Measurements from ENCODE around the gene DDI1. TPM values are rescaled to one million over a fixed set of nuclear protein-coding genes. Genes with fewer than 3 reads are reported as not detected.
A peak's percentile ranks its signal among the peaks of the same experiment; 100 is the strongest.

DDI1 gene
- total RNA-seq, 3 donors from 2014 or later, result not detected

GRCh38 chr11:104064034-104064630 is 27.7 kb downstream of the DDI1 start:
- TF ChIP-seq POLR2A (IDR thresholded peaks at IDR 0.05) (no peak), POLR2AphosphoS5 (IDR thresholded peaks at IDR 0.05) (no peak), CTCF (IDR thresholded peaks at IDR 0.05) (no peak)
- intact Hi-C loops (cut with DNase I; ENCODE audit: low total_unique reads), result no loop called here
- no peaks in the 10 kb centered on the region for H3K27me3 ChIP-seq

GRCh38 chr11:104067534-104067933 is 31.1 kb downstream of the DDI1 start:
- H3K27me3 ChIP-seq, result no peaks in the 10 kb centered on the region
- no peaks in the 10 kb centered on the region for H3K36me3 ChIP-seq
- intact Hi-C loops (cut with DNase I; ENCODE audit: low total_unique reads), result no loop called here
- H3K4me1 ChIP-seq, result no peaks in the 10 kb centered on the region
- no peaks in the 10 kb centered on the region for H3K9me3 ChIP-seq
- no peak overlapping the region for H3K4me3 ChIP-seq
- TF ChIP-seq POLR2AphosphoS5 (IDR thresholded peaks at IDR 0.05), result no peak
- no peak for DNase-seq (ENCODE audit: low spot score in 2 of 2)
- no peak overlapping the region for H3K27ac ChIP-seq

More at GRCh38 chr11:104064034-104064630, 27.7 kb downstream of the DDI1 start:
- H3K27ac ChIP-seq, result no peak overlapping the region
- H3K4me3 ChIP-seq, result no peak overlapping the region
- H3K9me3 ChIP-seq, result no peaks in the 10 kb centered on the region
- DNase-seq (ENCODE audit: low spot score in 2 of 2), result no peak
- H3K36me3 ChIP-seq, result no peaks in the 10 kb centered on the region
- no peaks in the 10 kb centered on the region for H3K4me1 ChIP-seq

GRCh38 chr11:104073950-104074705 is 37.7 kb downstream of the DDI1 start:
- H3K27ac ChIP-seq, result no peak overlapping the region
- DNase-seq (ENCODE audit: low spot score in 2 of 2), result no peak
- intact Hi-C loops (cut with DNase I; ENCODE audit: low total_unique reads), result no loop called here
- no peaks in the 10 kb centered on the region for H3K36me3 ChIP-seq
- TF ChIP-seq POLR2AphosphoS5 (IDR thresholded peaks at IDR 0.05) (no peak), CTCF (IDR thresholded peaks at IDR 0.05) (no peak), POLR2A (IDR thresholded peaks at IDR 0.05) (no peak)
- no peaks in the 10 kb centered on the region for H3K9me3 ChIP-seq
- no peak overlapping the region for H3K4me3 ChIP-seq
- no peaks in the 10 kb centered on the region for H3K27me3 ChIP-seq
- no peaks in the 10 kb centered on the region for H3K4me1 ChIP-seq

- Histone ChIP-seq H3K4me3 (no peak overlapping the region), H3K27ac (no peak overlapping the region), H3K27me3 (no peaks in the 10 kb centered on the region), H3K4me1 (no peaks in the 10 kb centered on the region), H3K36me3 (no peaks in the 10 kb centered on the region), H3K9me3 (no peaks in the 10 kb centered on the region)
- DNase-seq (ENCODE audit: low spot score in 2 of 2), result no peak
- intact Hi-C loops (cut with DNase I; ENCODE audit: low total_unique reads), result no loop called here
- no peak for TF ChIP-seq CTCF (IDR thresholded peaks at IDR 0.05)
- no peak for TF ChIP-seq POLR2A (IDR thresholded peaks at IDR 0.05)
- TF ChIP-seq POLR2AphosphoS5 (IDR thresholded peaks at IDR 0.05), result no peak
These were observed 38.7 kb downstream of the DDI1 start for GRCh38 chr11:104075091-104075490.

- H3K4me3 ChIP-seq, result no peak overlapping the region
- intact Hi-C loops (cut with DNase I; ENCODE audit: low total_unique reads), result no loop called here
- H3K27ac ChIP-seq, result peak overlapping the region; percentile 19 to 60
- H3K9me3 ChIP-seq, result no peaks in the 10 kb centered on the region
- no peaks in the 10 kb centered on the region for H3K4me1 ChIP-seq
- DNase-seq (ENCODE audit: low spot score in 2 of 2), result no peak
- no peak for TF ChIP-seq POLR2AphosphoS5 (IDR thresholded peaks at IDR 0.05)
- no peak for TF ChIP-seq CTCF (IDR thresholded peaks at IDR 0.05)
- TF ChIP-seq POLR2A (IDR thresholded peaks at IDR 0.05), result no peak
- H3K36me3 ChIP-seq, result no peaks in the 10 kb centered on the region
- H3K27me3 ChIP-seq, result no peaks in the 10 kb centered on the region
These were observed 39.3 kb downstream of the DDI1 start for GRCh38 chr11:104075706-104076105.

Measured in breast epithelium (tissue), 4 donors.